Measurements from ENCODE around the gene ZHX3.

- no peak for TF ChIP-seq CTCF (IDR thresholded peaks at IDR 0.05)
- TF ChIP-seq POLR2A (IDR thresholded peaks at IDR 0.05), result no peak
These were observed 120.8 kb downstream of the ZHX3 start for GRCh38 chr20:41196653-41197225.

Data from heart left ventricle (tissue), 13 donors.